GM21515 (cell line): ENCODE measurements around the gene LASP1.
"Not testable (repeated sequence)": the region's sequence is repeated elsewhere in the genome, so short reads cannot be mapped to it uniquely, and the experiment has no call there.

Experiments
- ATAC-seq: cut with Tn5 transposase; IDR thresholded peaks from one replicate; pipeline ENCODE4 v1.9.1; 2021; ENCODE audit not compliant: unreplicated experiment

Gene LASP1

GRCh38 chr17:38906460-38907228, 36.8 kb downstream of the LASP1 start:
- no peak for ATAC-seq

DNA sequence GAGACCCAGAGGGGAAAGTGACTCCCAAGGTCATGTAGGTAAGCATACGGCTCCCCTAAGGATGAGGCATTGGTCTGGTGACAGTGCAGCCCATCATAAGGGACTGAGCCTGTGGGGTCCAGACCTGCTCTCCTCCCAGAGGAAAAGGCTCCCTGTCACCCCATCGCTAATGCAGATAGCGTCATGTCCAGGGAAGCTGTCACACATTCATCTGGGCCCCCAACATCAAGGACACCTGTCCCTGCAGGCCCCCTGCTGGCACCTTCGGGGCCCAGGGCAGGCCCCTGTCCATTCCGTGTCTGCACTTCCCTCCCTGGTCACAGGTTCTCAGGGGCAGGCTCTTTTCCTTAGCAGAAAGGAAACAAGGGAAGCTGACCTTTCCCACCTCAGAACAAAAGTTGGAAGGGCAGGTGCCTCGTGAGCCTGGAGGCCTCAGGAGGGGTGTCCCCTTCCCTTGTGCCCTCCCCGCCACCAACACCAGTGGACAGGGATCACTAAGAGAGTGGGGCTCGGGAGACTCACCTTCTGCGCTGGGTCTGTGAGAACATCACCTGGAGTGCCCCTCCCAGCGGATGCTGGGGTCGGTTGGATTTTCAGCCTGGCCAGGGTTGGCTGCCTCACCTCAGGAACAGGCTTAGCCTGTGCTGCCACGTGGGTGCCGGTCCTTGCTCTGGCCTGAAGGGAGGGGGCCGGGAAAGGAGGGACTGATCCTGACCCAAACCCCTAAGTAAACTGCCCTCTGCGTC, 38.2 kb downstream of the LASP1 start:
- ATAC-seq: no peak

GRCh38 chr17:38908676-38909181, 38.9 kb downstream of the LASP1 start:
- no peak for ATAC-seq

GRCh38 chr17:38910325-38910724, 40.5 kb downstream of the LASP1 start:
- no peak for ATAC-seq

DNA sequence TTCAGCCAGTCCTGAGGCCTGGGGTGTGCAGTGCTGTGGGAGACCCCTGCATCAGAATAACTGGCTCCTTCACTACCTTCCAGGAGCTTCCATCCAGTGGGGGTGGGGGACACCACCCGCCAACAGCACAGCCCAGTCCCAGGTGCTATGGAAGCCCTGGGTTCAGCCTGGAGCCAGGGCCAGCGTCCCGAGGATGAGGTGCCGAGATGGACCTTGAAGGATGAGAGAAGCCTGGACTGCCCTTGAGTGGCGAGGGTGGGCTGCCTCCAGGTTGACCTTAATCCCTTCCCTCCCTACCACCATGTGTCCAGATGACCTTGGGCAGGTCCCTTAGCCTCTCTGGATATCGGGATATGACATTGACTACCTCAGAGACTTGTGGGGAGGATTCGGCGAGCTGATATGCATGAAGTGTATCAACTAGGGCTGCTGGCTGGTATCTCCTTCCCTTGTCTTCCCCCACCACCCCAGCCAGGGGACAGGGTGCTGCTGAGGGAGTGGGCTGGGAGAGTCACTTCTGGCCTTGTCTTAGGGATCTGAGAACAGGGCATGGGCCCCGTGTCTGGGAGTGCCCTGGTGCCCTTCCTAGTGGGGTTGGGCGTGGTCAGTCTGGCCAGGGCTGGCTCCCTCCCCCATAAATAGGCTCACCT, 41.3 kb downstream of the LASP1 start:
- no peak for ATAC-seq

DNA sequence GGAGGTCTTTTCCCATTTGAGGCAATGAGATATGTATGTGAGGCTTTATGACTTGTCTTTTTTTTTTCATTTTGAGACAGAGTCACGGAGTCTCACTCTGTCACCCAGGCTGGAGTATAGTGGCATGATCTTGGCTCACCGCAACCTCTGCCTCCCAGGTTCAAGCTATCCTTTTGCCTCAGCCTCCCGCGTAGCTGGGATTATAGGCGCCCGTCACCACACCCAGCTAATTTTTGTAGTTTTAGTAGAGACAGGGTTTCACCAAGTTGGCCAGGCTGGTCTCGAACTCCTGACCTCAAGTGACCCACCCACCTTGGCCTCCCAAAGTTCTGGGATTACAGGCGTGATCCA, 41.8 kb downstream of the LASP1 start:
- not testable (repeated sequence) for ATAC-seq

- no peak for ATAC-seq
Measured at GRCh38 chr17:38912221-38912813, 42.5 kb downstream of the LASP1 start.

- no peak for ATAC-seq
Measured at GRCh38 chr17:38914741-38915638, 45.1 kb downstream of the LASP1 start.

DNA sequence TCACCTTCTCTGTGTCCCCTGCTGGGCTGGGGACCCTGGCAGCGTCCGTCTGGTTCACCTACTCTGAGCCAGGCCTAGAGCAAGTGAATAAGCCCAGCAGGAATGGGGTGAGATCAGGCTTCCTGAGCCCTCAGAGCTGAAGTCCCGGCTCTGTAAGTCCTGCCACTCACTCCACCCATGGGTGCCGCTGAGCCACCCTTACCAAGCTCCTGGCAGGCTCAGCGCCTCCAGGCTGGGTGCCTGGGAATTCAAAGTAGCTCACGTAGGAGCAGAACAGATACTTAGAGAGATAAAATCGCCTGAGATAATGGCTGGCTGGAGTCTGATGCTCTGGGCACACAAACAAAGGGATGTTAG, 45.8 kb downstream of the LASP1 start:
- ATAC-seq: no peak

DNA sequence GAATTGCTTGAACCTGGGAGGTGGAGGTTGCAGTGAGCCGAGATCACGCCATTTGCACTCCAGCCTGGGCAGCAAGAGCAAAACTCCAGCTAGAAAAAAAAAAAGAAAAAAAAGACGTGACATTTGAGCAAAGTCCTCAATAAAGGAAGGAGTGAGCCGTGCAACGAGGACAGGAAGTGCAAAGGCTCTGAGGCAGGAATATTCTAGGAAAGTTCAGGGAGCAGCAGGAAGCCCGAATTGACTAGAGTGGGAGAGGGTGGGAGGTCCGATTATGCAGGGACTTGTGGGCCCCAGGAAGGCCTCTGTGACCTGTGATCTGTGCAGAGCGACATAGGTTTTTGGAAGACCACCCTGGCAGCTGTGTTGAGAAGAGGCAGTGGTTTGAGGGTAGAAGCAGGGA, 46.9 kb downstream of the LASP1 start:
- no peak for ATAC-seq

GRCh38 chr17:38917259-38917658, 47.4 kb downstream of the LASP1 start:
- no peak for ATAC-seq

GRCh38 chr17:38918129-38918913, 48.5 kb downstream of the LASP1 start:
- no peak for ATAC-seq

GRCh38 chr17:38918916-38919315, 49.1 kb downstream of the LASP1 start:
- no peak for ATAC-seq

DNA sequence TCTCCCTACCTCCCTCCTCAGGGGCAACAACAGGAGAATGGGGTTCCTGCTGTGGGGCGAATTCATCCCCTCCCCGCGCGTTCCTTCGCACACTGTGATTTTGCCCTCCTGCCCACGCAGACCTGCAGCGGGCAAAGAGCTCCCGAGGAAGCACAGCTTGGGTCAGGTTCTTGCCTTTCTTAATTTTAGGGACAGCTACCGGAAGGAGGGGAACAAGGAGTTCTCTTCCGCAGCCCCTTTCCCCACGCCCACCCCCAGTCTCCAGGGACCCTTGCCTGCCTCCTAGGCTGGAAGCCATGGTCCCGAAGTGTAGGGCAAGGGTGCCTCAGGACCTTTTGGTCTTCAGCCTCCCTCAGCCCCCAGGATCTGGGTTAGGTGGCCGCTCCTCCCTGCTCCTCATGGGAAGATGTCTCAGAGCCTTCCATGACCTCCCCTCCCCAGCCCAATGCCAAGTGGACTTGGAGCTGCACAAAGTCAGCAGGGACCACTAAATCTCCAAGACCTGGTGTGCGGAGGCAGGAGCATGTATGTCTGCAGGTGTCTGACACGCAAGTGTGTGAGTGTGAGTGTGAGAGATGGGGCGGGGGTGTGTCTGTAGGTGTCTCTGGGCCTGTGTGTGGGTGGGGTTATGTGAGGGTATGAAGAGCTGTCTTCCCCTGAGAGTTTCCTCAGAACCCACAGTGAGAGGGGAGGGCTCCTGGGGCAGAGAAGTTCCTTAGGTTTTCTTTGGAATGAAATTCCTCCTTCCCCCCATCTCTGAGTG, 49.6 kb downstream of the LASP1 start:
- no peak for ATAC-seq

DNA sequence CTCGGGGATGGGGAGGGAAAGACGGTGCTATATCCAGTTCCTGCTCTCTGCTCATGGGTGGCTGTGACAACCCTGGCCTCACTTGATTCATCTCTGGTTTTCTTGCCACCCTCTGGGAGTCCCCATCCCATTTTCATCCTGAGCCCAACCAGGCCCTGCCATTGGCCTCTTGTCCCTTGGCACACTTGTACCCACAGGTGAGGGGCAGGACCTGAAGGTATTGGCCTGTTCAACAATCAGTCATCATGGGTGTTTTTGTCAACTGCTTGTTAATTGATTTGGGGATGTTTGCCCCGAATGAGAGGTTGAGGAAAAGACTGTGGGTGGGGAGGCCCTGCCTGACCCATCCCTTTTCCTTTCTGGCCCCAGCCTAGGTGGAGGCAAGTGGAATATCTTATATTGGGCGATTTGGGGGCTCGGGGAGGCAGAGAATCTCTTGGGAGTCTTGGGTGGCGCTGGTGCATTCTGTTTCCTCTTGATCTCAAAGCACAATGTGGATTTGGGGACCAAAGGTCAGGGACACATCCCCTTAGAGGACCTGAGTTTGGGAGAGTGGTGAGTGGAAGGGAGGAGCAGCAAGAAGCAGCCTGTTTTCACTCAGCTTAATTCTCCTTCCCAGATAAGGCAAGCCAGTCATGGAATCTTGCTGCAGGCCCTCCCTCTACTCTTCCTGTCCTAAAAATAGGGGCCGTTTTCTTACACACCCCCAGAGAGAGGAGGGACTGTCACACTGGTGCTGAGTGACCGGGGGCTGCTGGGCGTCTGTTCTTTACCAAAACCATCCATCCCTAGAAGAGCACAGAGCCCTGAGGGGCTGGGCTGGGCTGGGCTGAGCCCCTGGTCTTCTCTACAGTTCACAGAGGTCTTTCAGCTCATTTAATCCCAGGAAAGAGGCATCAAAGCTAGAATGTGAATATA, 50.8 kb downstream of the LASP1 start:
- ATAC-seq: no peak

- no peak for ATAC-seq
Measured at GRCh38 chr17:38921756-38922411, 52.0 kb downstream of the LASP1 start.

DNA sequence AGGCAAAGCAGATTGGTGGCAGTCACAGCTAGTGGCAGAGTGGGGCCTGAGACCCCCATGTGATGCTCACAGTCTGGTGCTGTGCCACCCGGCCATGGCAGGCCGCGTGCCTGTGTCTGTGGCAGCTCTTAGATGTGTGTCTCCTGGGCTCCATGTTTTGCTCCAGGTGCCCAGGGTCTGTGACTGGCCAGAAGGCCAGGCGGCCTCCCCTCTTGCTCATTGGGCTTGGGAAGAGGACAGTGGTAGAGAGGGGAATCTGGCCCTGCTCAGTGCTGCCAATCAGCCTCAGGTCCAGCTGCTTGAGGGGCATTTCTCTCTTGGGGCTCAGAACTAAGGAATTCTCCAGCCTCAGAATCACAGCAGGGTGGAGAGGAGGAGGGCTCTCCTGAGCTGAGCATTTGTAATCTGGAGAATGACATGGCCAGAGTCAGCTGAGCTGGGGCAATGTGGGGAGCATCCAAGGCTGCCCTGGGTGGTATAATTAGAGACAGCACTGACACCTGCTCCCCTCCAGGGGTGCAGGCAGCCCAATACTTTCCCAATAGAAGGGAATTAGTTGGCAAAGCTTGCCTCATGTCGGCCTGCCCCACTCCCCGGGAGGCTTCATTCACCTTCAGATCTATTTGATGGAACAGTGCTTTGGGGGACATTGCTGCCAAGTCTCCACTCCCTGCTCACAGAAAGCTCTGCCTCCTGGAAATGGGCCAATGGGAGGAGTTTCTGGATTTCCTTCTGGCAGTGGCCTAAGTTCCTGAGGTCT, 52.9 kb downstream of the LASP1 start:
- no peak for ATAC-seq
